Gastroesophageal sphincter (tissue), 4 donors: ENCODE data around the gene MEIS2. TPM values are rescaled to one million over a fixed set of nuclear protein-coding genes. Genes with fewer than 3 reads are reported as not detected.
A peak's percentile ranks its signal among the peaks of the same experiment; 100 is the strongest.

Experiments used
- ATAC-seq: fragments of 150-250 bp; one replicate; pipeline ENCODE4 v1.9.1; 2016; ENCODE audit warnings: mild to moderate bottlenecking, moderate library complexity
- H3K27ac ChIP-seq, 4 donors: fragments of 200-600 bp; sonication (generic) in 3 of 4; 1 replicate in 3 of 4; 2 replicates in 1 of 4; pipeline ENCODE4 v1.5.1; 2016 to 2019
- H3K27me3 ChIP-seq: fragments of 200-600 bp; sonication (generic); one replicate; pipeline ENCODE4 v1.5.1; 2019
- H3K36me3 ChIP-seq, 2 donors: fragments of 200-600 bp; sonication (generic); one replicate each; pipeline ENCODE4 v1.5.1; 2019; ENCODE audit warnings: control low read depth in 1 of 2
- H3K4me1 ChIP-seq, 3 donors: fragments of 200-600 bp; sonication (generic); 1 replicate in 2 of 3; 2 replicates in 1 of 3; pipeline ENCODE4 v1.5.1; 2016 to 2019; ENCODE audit warnings: control low read depth in 2 of 3
- H3K4me3 ChIP-seq, 2 donors: fragments of 200-600 bp; sonication (generic); one replicate each; pipeline ENCODE4 v1.5.1; 2019; ENCODE audit warnings: mild to moderate bottlenecking in 1 of 2, moderate library complexity in 1 of 2
- H3K9me3 ChIP-seq, 3 donors: fragments of 200-600 bp; sonication (generic); one replicate each; pipeline ENCODE4 v1.5.1; 2017 to 2019; ENCODE audit warnings: control low read depth in 2 of 3
- CTCF ChIP-seq, 4 experiments: fragments of 200-600 bp in 2 of 4; fragments of 450-650 bp in 2 of 4; sonication (generic) in 1 of 4; IDR thresholded peaks; one replicate each; pipeline ENCODE4 v1.5.1; 2017 to 2019; ENCODE audit warnings: antibody characterized with exemption in 4 of 4, mild to moderate bottlenecking in 2 of 4, moderate library complexity in 2 of 4
- EP300 ChIP-seq: sonication (generic); formaldehyde crosslinking; IDR thresholded peaks from one replicate; pipeline ENCODE4 v1.6.1; 2017; ENCODE audit warnings: antibody characterized with exemption, mild to moderate bottlenecking
- POLR2A ChIP-seq, 2 donors: fragments of 450-650 bp; IDR thresholded peaks; one replicate each; pipeline ENCODE4 v1.6.1; 2017; ENCODE audit warnings: antibody characterized with exemption in 2 of 2, mild to moderate bottlenecking in 2 of 2, moderate library complexity in 1 of 2
- POLR2AphosphoS5 ChIP-seq: sonication (generic); formaldehyde crosslinking; IDR thresholded peaks from one replicate; pipeline ENCODE4 v1.6.1; 2017; ENCODE audit warnings: antibody characterized with exemption
- WGBS, 2 donors: methylation state at CpG; one replicate each; pipeline ENCODE4 v1.1.5; 2018; ENCODE audit warnings: low coverage in 1 of 2; 5-methylcytosine and 5-hydroxymethylcytosine counted together
- total RNA-seq, 4 donors: library from RNA; depleted of rRNA; stranded (reverse); fragments of >200 nt; gene quantifications; one replicate each; pipeline ENCODE4 v1.1.0, GENCODE V29; 2016

The MEIS2 gene
- total RNA-seq, 4 donors from 2014 or later = 43.1 to 108 (median 85.7) TPM

- H3K9me3 ChIP-seq = no peaks in the 10 kb centered on the region
- no peak for TF ChIP-seq CTCF (IDR thresholded peaks at IDR 0.05)
- TF ChIP-seq EP300 = no peak
- TF ChIP-seq POLR2A (IDR thresholded peaks at IDR 0.05) = no peak
- no peak for TF ChIP-seq POLR2AphosphoS5
- H3K36me3 ChIP-seq = peaks cover 0 to 36% of the 10 kb centered on the region in 2 donors
- peaks cover 0 to 47% (median 7%) of the 10 kb centered on the region in 3 donors for H3K4me1 ChIP-seq
- no peak overlapping the region for H3K4me3 ChIP-seq
- whole genome bisulfite sequencing, 2 donors = 50% methylated on average over 2 of the region's 3 CpGs; no CpG with 5 or more reads in 1 of the 2 donors
- peak overlapping the region in 1 of 4 donors; percentile 22 for H3K27ac ChIP-seq
- ATAC-seq = no peak
- no peaks in the 10 kb centered on the region for H3K27me3 ChIP-seq
These were observed 202.5 kb downstream of the MEIS2 start for GRCh38 chr15:36897834-36898233.

- no peaks in the 10 kb centered on the region for H3K9me3 ChIP-seq
- TF ChIP-seq POLR2AphosphoS5 = no peak
- no peak for TF ChIP-seq POLR2A (IDR thresholded peaks at IDR 0.05)
- TF ChIP-seq CTCF (IDR thresholded peaks at IDR 0.05) = no peak
- no peak for TF ChIP-seq EP300
These were observed 203.4 kb downstream of the MEIS2 start for GRCh38 chr15:36896949-36897348.

GRCh38 chr15:36894075-36894474, 206.3 kb downstream of the MEIS2 start:
- WGBS, 2 donors = 77 to 86% methylated on average over 4 of the region's 4 CpGs
- Histone ChIP-seq H3K4me3 (no peak overlapping the region), H3K36me3 (peaks cover 0 to 48% of the 10 kb centered on the region in 2 donors), H3K4me1 (peaks cover 0 to 31% (median 0%) of the 10 kb centered on the region in 3 donors), H3K27ac (no peak overlapping the region), H3K27me3 (no peaks in the 10 kb centered on the region), H3K9me3 (no peaks in the 10 kb centered on the region)
- ATAC-seq = no peak
- TF ChIP-seq EP300 (no peak), POLR2A (IDR thresholded peaks at IDR 0.05) (no peak), POLR2AphosphoS5 (no peak), CTCF (IDR thresholded peaks at IDR 0.05) (no peak)

More at GRCh38 chr15:36896949-36897348, 203.4 kb downstream of the MEIS2 start:
- H3K36me3 ChIP-seq = peaks cover 0 to 40% of the 10 kb centered on the region in 2 donors
- ATAC-seq = no peak
- H3K4me3 ChIP-seq = no peak overlapping the region
- H3K27me3 ChIP-seq = no peaks in the 10 kb centered on the region
- peaks cover 0 to 40% (median 7%) of the 10 kb centered on the region in 3 donors for H3K4me1 ChIP-seq
- WGBS, 2 donors = 20 to 60% methylated on average over 1 of the region's 3 CpGs
- peak overlapping the region in 3 of 4 donors; percentile 4 to 25 (median 17) for H3K27ac ChIP-seq

GRCh38 chr15:36893276-36893675, 207.1 kb downstream of the MEIS2 start:
- TF ChIP-seq EP300 = no peak
- TF ChIP-seq CTCF (IDR thresholded peaks at IDR 0.05) = no peak
- TF ChIP-seq POLR2AphosphoS5 = no peak
- no peak for TF ChIP-seq POLR2A (IDR thresholded peaks at IDR 0.05)
- no peak overlapping the region for H3K4me3 ChIP-seq
- H3K4me1 ChIP-seq = peaks cover 0 to 31% (median 0%) of the 10 kb centered on the region in 3 donors
- 58 to 91% methylated on average over 1 of the region's 1 CpG for WGBS, 2 donors
- no peak overlapping the region for H3K27ac ChIP-seq
- H3K9me3 ChIP-seq = no peaks in the 10 kb centered on the region
- H3K27me3 ChIP-seq = peaks cover 5% of the 10 kb centered on the region
- no peak for ATAC-seq
- peaks cover 0 to 48% of the 10 kb centered on the region in 2 donors for H3K36me3 ChIP-seq
